ENCODE results near the gene SLC7A11.

DNA sequence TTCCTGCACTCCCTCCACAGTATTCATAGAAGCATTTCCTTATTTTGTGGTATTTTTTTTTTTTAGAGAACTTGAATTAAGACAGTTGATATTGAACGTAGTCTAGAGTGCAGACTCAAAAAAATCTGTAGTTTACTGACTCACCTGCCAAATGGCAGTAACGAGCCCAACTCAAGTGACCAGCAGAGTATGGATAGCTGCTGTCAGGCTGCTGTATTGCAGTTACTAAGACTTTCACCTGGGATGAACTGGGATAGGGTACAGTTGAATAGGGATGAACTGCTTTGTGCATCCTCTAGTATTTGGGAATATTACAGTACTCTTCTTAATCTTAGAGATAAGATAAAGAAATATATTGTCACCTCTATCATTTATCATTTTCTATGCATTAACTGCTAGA is 7.0 kb upstream of the SLC7A11 start:
- no peak for TF ChIP-seq POLR2A (IDR thresholded peaks at IDR 0.05)
- TF ChIP-seq, protein P1, sequence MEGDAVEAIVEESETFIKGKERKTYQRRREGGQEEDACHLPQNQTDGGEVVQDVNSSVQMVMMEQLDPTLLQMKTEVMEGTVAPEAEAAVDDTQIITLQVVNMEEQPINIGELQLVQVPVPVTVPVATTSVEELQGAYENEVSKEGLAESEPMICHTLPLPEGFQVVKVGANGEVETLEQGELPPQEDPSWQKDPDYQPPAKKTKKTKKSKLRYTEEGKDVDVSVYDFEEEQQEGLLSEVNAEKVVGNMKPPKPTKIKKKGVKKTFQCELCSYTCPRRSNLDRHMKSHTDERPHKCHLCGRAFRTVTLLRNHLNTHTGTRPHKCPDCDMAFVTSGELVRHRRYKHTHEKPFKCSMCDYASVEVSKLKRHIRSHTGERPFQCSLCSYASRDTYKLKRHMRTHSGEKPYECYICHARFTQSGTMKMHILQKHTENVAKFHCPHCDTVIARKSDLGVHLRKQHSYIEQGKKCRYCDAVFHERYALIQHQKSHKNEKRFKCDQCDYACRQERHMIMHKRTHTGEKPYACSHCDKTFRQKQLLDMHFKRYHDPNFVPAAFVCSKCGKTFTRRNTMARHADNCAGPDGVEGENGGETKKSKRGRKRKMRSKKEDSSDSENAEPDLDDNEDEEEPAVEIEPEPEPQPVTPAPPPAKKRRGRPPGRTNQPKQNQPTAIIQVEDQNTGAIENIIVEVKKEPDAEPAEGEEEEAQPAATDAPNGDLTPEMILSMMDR (IDR thresholded peaks at IDR 0.05), result no peak
